ENCODE data around the gene ABRACL.
"Not testable (repeated sequence)": the region's sequence is repeated elsewhere in the genome, so short reads cannot be mapped to it uniquely, and the experiment has no call there.

The ABRACL gene

GRCh38 chr6:139037490-139037889 is 8.9 kb downstream of the ABRACL start:
- POLR2A ChIA-PET, result interaction anchor here (0.5 kb wide), 1 partner anchor 21 kb away, joined by 4 read pairs; no protein-coding TSS in a partner anchor
- no peak for DNase-seq (ENCODE audit: extremely low spot score)
- CTCF ChIA-PET, result no interaction called here
- TF ChIP-seq HDGF (IDR thresholded peaks at IDR 0.05; ENCODE audit: borderline replicate concordance) (no peak), FOXK2 (IDR thresholded peaks at IDR 0.05) (no peak), ZNF384 (IDR thresholded peaks at IDR 0.05) (no peak), FOXM1 (IDR thresholded peaks at IDR 0.05; ENCODE audit: borderline replicate concordance) (no peak), SUZ12 (IDR thresholded peaks at IDR 0.05) (no peak), PKNOX1 (IDR thresholded peaks at IDR 0.05) (no peak), ELF4 (IDR thresholded peaks at IDR 0.05) (no peak), CTBP1 (IDR thresholded peaks at IDR 0.05; ENCODE audit: borderline replicate concordance) (no peak), FOXA1 (IDR thresholded peaks at IDR 0.05) (no peak), BHLHE40 (IDR thresholded peaks at IDR 0.05; ENCODE audit: borderline replicate concordance) (no peak), ARNT (IDR thresholded peaks at IDR 0.05) (no peak)

GRCh38 chr6:139044250-139044649 is 15.7 kb downstream of the ABRACL start:
- CTCF ChIA-PET, result no interaction called here
- DNase-seq (ENCODE audit: extremely low spot score), result no peak
- TF ChIP-seq LEF1 (IDR thresholded peaks at IDR 0.05; ENCODE audit: borderline replicate concordance), result no peak
- TF ChIP-seq L3MBTL2 (conservative IDR thresholded peaks at IDR 0.05), result no peak
- TF ChIP-seq SP1 (IDR thresholded peaks at IDR 0.05), result no peak
- no peak for TF ChIP-seq FOXK2 (IDR thresholded peaks at IDR 0.05)
- TF ChIP-seq PKNOX1 (IDR thresholded peaks at IDR 0.05), result no peak
- TF ChIP-seq HDGF (IDR thresholded peaks at IDR 0.05; ENCODE audit: borderline replicate concordance), result no peak
- no peak for TF ChIP-seq NFRKB (IDR thresholded peaks at IDR 0.05)
- TF ChIP-seq ARNT (IDR thresholded peaks at IDR 0.05), result no peak
- TF ChIP-seq CTBP1 (IDR thresholded peaks at IDR 0.05; ENCODE audit: borderline replicate concordance), result no peak
- POLR2A ChIA-PET, result no interaction called here

GRCh38 chr6:139047677-139048076 is 19.1 kb downstream of the ABRACL start:
- DNase-seq (ENCODE audit: extremely low spot score), result no peak
- POLR2A ChIA-PET, result no interaction called here
- CTCF ChIA-PET, result no interaction called here
- TF ChIP-seq L3MBTL2 (conservative IDR thresholded peaks at IDR 0.05), result no peak
- TF ChIP-seq SP1 (IDR thresholded peaks at IDR 0.05), result no peak
- TF ChIP-seq FOXK2 (IDR thresholded peaks at IDR 0.05), result no peak
- no peak for TF ChIP-seq FOXA1 (IDR thresholded peaks at IDR 0.05)
- no peak for TF ChIP-seq BHLHE40 (IDR thresholded peaks at IDR 0.05; ENCODE audit: borderline replicate concordance)
- no peak for TF ChIP-seq NFRKB (IDR thresholded peaks at IDR 0.05)
- TF ChIP-seq TARDBP (IDR thresholded peaks at IDR 0.05), result no peak
- no peak for TF ChIP-seq ARNT (IDR thresholded peaks at IDR 0.05)
- no peak for TF ChIP-seq CTBP1 (IDR thresholded peaks at IDR 0.05; ENCODE audit: borderline replicate concordance)
- no peak for TF ChIP-seq LEF1 (IDR thresholded peaks at IDR 0.05; ENCODE audit: borderline replicate concordance)
- no peak for TF ChIP-seq PKNOX1 (IDR thresholded peaks at IDR 0.05)
- no peak for TF ChIP-seq HDGF (IDR thresholded peaks at IDR 0.05; ENCODE audit: borderline replicate concordance)
- TF ChIP-seq SUZ12 (IDR thresholded peaks at IDR 0.05), result no peak
- no peak for TF ChIP-seq FOXM1 (IDR thresholded peaks at IDR 0.05; ENCODE audit: borderline replicate concordance)
- no peak for TF ChIP-seq ZNF384 (IDR thresholded peaks at IDR 0.05)

- POLR2A ChIA-PET, result interaction anchor here (0.7 kb wide), 1 partner anchor 275 kb away, joined by 3 read pairs; the partner anchor contains the start of gene CCDC28A
- CTCF ChIA-PET, result interaction anchor here (0.8 kb wide), 1 partner anchor 10 kb away, joined by 4 read pairs; no protein-coding TSS in a partner anchor
These were observed 20.4 kb downstream of the ABRACL start for GRCh38 chr6:139048912-139049311.

GRCh38 chr6:139050131-139050769 is 21.7 kb downstream of the ABRACL start:
- CTCF ChIA-PET, result interaction anchor here (0.6 to 0.7 kb wide), 2 partner anchors 85 to 129 kb away, joined by 3 to 7 read pairs; no protein-coding TSS in a partner anchor
- DNase-seq (ENCODE audit: extremely low spot score); POLR2A ChIA-PET: not testable (repeated sequence)

More at GRCh38 chr6:139048912-139049311, 20.4 kb downstream of the ABRACL start:
- DNase-seq (ENCODE audit: extremely low spot score), result not testable (repeated sequence)

- POLR2A ChIA-PET, result no interaction called here
- CTCF ChIA-PET, result interaction anchor here (0.6 kb wide), 2 partner anchors 85 to 987 kb away, joined by 3 to 7 read pairs; no protein-coding TSS in a partner anchor
- DNase-seq (ENCODE audit: extremely low spot score), result no peak
- no peak for TF ChIP-seq NFRKB (IDR thresholded peaks at IDR 0.05)
- no peak for TF ChIP-seq ZNF384 (IDR thresholded peaks at IDR 0.05)
- TF ChIP-seq SP1 (IDR thresholded peaks at IDR 0.05), result no peak
- TF ChIP-seq FOXK2 (IDR thresholded peaks at IDR 0.05), result no peak
- TF ChIP-seq SUZ12 (IDR thresholded peaks at IDR 0.05), result no peak
- no peak for TF ChIP-seq FOXM1 (IDR thresholded peaks at IDR 0.05; ENCODE audit: borderline replicate concordance)
- TF ChIP-seq PKNOX1 (IDR thresholded peaks at IDR 0.05), result no peak
- TF ChIP-seq ARNT (IDR thresholded peaks at IDR 0.05), result no peak
- TF ChIP-seq ELF4 (IDR thresholded peaks at IDR 0.05), result no peak
- no peak for TF ChIP-seq TARDBP (IDR thresholded peaks at IDR 0.05)
- TF ChIP-seq LEF1 (IDR thresholded peaks at IDR 0.05; ENCODE audit: borderline replicate concordance), result no peak
- TF ChIP-seq CTBP1 (IDR thresholded peaks at IDR 0.05; ENCODE audit: borderline replicate concordance), result no peak
- TF ChIP-seq HDGF (IDR thresholded peaks at IDR 0.05; ENCODE audit: borderline replicate concordance), result no peak
- TF ChIP-seq FOXA1 (IDR thresholded peaks at IDR 0.05), result no peak
- no peak for TF ChIP-seq BHLHE40 (IDR thresholded peaks at IDR 0.05; ENCODE audit: borderline replicate concordance)
These were observed 22.3 kb downstream of the ABRACL start for GRCh38 chr6:139050770-139051313.

Measured in HEK293T (cell line).